NCI-H2029 treated with DMSO at 0.1 percent for 48 hours (cell line): Measurements from ENCODE around the gene RHOC.

ENCODE experiments used
- DNase-seq: peaks from one replicate; lab custom pipeline; 2025; lab: John Stamatoyannopoulos, UW

The RHOC gene

DNA sequence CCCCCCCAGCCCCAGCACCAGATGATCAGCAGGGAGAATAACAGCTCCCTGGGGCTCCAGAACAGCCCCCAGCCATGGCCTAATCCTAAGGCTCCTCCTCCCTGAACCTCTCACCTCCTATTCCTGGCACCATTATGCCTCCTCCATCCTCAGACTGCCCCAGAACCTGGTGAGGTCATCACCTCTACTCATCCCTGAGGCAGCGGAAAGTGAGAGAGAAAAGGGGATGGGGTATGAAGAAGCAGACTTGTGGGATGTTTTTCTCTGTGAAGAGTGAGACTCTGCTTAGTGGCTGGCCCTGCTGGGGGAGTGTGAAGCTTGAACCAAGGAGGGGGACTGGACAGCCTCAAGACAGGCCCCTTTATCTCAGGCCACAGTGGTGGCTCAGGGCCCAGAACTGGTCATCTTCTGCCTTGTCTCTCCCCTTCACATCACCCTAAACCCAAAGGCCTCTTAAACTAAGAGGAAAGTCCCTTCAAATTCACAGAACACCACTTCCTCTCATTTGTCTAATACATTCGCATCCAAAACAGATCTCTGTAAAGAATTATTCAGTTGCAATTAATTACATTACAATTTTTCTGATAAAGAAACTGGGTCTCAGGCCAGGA is 10.4 kb upstream of the RHOC start:
- no peak for DNase-seq

DNA sequence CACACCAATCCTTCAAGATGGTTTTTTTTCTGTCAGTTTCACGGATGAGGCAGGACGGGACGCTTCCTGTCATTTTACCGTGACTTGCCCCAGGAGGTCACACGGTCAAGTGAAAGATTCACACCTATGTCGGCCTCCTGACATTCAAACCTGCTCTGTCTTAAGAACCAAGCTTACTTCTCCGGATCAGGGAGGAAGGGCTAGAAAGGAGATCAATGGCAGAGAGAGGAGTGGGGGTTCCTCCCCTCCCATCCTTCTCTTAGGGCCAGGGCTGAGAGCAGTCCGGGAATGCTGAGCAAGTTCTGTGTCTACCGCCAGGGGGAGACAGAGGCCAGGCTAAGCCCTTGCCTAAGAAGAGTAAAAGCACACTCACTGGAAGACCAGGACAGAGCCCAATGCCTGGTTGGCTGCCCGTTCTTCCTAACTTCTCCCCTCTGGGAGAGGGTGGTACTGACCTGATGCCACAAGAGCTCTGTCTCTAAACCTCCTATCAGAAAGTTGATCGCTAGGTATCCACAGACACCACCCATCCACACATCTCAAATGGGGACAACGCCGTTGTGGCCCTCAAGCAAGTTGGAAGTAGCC is 9.3 kb upstream of the RHOC start:
- DNase-seq: peak; percentile 49

DNA sequence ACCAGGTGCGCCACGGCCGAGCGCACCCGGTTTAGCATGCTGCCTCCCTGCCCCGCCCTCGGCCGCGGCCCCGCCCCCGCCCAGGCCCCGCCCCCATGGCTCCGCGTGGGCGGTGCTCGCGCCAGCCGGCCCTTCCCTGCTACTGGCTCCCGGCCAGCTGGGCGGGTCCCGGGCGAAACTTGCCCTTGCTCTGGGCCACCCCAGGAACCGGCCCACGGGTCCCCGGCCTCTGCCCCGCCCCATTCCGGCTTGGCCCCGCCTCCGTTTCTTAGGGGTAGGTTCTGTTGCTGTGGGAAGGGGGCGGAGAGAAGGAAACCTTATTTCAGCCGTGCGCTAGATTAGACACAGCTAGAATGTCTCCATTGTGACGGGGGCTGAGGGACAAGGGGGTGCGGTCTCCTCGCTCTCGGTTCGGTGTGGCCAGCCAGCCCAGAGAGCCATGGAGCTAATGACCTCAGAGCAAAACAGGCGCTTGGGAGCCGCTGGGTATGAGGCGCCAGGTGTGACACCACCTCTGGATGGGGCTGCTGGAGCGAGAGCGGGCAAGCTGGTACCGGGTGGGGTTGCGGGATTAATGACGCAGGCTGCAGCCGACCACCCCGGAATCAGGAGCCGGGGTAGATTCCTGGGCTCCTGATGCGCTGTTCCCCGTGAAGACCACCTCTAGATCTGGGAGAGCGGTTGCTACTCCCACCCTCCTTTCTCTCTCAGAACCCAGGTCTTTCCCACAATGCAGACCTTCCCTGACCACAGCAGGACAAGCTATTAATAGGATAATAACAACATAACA is 8.5 kb upstream of the RHOC start, which contains the start of gene PPM1J:
Gene PPM1J (minus strand): TSS at position 69 of the 790 bp plus-strand sequence. CDS start 31 bp downstream, at position 38.
- DNase-seq: peak; percentile 50

DNA sequence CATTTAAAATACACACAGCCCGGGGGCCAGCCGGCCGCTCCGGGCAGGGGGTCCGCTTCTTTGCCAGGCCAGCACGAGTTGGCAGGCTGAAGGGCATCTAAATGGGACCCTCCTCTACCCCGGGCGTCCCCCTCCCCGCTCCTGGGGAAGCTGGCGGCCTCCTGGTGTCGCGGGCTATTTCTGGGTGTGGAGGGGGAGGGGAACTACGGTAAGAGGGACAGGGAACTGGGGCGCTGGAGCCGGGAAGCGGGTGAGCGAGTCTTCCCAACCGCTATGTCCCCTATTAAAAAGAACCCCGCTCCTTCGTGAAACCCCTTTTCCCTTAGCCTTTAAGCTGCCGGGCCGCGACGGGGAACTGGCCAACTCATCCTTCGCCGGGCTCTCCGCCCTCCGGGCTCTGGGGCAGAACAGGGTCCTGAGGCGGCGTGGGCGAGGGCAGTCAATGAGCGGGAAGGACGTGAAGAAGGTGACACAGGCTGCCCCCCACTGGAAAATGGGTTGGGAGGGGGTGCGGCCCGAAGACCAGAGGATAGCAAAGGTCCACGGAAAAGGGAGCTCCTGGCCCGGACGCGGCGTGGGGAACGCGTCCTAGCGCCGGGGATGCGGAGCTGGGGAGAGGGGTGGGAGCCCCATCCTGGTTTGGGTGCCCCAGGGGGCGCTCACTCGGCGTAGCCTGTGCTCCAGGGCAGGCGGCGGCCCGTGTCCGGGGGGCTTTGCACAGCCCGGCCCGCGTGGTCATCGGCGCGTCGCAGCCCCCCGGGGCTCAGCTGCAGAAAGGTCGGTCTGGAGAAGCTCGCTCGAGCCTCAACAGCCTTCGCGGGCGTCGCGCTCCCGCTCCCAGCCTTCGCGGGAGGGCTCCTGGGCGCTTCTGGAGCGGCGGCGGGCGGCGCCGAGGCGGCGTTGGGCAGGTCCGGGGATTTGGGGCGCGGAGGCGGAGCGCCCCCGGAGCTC is 7.7 kb upstream of the RHOC start:
- DNase-seq: no peak

DNA sequence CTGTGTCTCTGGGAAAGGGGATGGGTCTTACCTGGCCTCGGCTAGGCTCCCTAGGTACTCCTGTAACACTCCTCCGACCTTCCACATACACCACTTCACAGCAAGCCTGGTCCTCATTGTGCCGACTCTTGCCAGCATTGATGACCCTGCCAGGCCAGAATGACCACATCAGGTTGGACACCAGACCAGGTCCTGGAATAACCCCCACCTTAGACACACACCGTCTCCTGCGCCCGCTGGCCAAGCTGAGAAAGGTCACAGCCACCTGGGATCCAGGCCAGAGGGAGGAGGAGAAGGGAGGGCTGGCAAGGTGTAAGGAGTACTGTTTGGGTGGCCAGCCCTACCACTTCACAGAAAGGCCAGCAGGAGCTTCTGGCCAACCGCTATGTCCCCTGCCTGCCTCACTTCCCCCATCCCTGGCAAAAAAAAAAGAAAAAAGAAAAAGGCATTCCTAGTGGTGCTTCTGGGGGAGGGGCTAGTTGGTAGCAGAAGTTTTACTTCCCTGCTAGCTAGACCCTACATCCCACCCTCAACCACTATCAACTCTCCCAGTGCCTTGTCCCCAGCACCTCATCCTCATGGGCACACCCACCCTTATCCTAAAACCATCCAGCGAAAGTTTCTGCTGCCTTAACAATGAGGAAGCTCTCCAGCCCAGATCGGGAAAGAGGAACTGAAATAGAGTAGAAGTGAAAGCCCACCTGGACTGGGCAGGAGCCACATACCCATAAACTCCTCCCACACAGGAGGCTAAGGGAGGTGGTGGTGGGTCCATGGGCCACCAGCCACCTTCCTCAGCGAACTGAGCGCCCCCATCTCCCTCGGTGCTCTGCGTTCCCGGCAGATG is 6.8 kb upstream of the RHOC start:
- DNase-seq: no peak

DNA sequence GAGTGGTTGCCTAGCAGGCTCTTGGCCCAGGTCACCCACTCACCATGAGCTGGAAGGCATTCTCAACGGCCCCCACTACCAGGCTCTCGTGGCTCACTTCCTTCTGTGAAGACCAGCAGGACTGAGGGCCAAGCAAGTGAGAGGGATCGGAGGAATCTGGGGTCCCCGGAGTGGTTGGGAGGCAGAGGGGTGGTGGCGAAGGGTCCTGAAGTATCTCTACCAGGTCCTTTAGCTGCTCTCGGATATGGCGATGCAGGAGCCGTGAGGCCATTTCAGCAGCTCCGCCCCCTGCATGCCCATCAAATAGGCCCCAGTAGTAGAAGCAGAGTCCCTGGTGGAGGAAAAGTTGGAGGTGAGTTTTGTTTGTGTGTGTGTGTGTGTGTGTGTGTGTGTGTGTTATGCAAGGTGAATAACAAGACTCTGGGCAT is 5.8 kb upstream of the RHOC start:
- no peak for DNase-seq

DNA sequence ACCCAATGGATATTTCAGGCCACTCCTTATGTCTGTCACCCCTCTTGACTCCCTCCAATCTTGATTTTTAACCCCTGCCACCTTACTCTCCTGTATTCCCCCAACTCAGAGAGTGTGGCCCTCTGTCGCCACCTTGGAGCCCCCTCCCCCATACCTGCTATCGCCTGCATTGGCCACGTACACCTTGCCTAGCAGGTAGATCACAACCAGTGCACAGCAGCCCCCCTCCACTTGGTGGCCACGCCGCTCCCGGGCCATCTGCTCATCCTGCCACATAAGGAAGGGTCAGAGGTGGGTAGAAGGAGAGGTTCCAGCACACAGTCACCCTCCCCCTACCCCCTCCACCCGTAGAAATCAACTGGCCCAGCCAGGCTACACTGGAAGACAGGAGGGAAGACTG is 5.3 kb upstream of the RHOC start:
- DNase-seq: no peak

DNA sequence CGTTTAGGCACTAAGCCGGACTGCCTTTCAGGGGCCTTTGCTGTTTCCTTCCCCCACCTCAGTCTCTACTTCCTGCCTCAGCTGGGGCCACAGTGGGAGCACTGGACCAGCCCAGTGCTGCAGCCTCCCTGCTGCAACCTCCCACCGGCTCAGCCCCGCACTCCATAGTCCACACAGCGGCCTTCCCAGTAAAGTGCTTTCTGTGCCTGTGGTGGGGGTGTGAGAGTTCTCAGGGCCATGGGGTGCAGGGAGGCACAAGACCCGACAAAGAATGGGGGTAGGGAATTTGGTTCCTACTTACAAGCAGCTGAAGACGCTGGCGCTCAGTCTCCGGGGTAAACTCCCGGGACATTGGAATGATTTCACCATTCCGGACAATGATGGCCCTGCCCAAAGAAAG is 4.7 kb upstream of the RHOC start:
- no peak for DNase-seq

DNA sequence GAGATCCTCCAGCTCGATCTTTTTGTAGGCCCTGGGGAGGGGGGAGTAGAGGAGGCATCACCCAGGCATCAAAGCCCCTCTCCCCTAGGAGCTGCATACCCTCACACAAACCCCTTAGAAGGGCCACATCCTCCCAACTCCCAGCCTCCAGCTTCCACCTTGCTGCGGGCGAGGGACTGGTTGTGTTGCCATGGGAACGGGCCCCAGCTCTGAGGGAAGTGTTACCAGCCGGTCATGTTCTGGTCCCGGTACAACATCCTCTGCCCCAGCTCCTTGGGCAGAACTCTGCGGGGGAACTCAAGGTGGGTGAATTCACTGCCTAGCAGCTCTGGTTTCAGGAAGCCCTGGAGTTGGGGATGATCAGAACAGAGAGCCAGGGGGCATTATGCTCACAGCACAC is 4.1 kb upstream of the RHOC start:
- no peak for DNase-seq

DNA sequence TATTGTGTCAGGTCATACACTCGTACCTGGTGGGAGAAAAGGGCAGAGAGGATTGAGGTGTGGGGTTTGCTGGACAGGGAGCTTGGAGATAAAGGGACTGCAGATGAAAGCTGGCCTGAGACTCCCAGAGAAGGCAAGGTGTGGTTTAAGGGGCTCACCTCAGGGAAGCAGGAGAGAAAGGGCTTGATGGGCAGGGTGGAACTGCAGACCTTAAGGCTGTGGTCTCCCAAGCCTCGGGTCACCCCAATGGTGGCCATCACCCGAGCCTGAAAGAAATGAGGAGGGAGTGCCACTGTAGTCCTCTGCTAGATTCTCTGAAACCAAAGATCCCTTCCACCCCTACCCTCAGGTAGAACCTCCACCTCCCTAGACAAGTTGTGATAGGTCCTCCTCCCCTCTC is 3.7 kb upstream of the RHOC start:
- no peak for DNase-seq

DNA sequence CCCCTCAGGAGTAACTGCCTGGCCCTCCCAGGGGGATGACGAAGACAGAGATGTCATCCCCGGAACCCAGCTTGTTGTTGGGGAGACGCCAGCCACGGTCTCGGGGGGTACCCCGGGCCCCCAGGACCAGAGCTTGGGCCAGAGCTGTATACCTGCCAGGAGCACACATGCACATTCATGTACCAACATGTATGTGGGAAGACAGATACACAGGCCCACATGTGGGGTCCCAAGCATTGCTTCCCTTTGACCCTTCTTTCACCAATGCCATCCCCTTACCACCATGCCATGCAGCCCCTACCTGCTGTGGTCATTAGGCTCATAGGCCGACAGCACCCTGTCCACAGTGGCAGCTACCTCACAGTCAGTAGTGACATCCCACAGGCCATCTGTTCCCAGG is 3.2 kb upstream of the RHOC start:
- no peak for DNase-seq

DNA sequence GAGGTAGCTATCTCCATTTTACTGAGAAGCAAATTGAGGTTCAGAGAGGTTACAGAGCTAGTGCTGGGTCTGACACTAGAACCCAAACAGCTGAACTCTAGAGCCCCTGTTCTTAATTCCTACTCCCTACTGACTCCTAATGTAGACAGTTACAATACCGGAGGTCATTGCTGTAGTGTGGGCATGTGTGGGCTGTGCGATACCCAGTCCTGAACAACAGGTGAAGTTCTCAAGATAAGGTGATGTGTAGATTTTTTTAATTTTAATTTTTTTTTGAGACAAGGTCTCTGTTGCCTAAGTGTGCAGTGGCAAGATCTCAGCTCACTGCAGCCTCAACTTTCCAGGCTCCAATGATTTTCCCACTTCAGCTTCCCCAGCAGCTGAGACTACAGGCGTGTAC is 1.6 kb upstream of the RHOC start:
- DNase-seq: no peak

DNA sequence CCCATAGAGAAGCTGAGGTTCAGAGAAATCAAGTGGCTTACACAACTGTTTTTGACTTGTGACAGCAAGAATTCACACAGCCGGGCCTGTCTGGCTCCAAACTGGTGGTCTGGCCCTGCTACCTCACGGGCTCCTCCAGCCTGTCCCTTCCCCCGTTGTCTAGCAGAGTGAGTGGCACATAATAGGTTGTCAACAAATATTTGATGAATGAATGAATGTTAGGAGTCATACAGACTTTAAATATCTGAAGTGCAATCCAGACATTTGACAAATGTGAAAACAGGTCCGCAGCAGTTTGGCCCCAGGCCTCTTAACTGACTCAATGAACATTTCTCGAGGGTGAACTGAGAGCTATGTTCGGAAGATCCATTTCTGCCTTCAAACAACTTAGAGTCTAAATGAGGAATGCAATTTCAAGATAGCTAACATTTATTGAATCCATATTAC is 1.1 kb upstream of the RHOC start:
- DNase-seq: no peak

DNA sequence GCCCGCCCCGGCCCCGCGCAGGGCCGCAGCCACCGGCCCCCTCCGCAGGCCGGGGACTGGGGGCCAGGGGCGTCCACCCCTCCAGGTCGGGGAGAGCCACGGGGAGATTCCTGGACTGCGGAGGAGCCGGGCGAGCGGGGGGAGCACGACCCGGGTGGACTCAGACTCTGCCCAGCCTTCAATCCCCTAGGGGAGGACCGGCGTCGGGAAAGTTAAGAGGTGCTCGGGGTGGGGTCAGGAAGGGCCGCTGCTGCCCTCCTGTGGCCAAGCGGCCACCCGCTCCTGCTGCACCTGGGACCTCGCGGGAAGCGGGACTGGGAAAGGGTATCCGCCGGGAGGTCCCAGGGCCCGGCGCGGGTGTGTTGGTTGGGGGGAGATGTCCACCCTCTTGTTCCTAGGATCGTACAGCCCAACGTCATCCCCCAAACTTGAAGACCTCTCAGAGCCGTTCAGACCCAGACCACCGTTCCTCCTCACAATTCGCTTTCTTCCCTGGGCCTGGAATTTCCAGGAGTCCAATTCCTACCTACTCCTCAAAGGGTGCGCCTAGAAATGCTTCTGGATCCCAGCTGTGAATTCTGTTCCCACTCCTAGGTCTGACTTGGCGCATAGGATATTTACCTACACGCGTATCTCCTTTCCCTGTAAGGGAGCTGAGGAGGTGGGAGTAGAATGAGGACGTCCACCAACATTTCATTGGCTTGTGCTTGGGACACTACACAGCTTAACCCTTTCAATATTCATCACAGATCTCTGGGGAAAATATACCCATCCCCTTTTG is 484 bp upstream of the RHOC start:
- peak; percentile 47 for DNase-seq

DNA sequence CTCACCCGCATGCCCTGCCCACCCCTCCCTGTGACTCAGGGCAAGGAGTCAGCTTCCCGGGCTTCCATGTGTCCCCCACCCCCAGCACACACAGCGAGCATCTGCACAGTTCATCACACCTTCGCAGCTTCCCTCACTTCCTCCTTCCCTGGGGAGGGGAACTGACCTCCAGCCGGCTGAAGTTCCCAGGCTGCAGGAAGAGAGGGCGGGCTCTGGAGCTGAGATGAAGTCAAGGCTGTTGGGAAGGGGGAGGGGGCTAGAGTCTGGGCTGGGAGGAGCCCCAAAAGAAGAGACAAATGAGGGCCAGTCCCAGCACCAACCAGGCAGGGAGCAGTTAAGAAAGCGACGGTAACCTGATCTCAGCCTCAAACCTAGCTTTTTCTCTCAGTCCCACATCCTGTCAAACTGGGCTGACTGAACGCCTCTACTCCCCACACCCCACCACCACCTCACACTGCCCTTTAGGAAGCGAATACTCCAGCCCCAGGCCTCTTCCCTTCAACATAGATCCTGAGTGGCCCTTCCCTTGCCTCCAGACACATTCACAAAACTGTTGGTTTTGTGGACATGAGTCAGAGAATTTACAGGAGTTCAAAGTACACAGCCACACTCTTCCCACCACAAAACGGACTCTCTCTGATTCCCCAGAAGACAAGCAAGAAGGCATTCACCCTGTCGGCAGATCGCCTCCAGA is 1.8 kb downstream of the RHOC start:
- DNase-seq: no peak

DNA sequence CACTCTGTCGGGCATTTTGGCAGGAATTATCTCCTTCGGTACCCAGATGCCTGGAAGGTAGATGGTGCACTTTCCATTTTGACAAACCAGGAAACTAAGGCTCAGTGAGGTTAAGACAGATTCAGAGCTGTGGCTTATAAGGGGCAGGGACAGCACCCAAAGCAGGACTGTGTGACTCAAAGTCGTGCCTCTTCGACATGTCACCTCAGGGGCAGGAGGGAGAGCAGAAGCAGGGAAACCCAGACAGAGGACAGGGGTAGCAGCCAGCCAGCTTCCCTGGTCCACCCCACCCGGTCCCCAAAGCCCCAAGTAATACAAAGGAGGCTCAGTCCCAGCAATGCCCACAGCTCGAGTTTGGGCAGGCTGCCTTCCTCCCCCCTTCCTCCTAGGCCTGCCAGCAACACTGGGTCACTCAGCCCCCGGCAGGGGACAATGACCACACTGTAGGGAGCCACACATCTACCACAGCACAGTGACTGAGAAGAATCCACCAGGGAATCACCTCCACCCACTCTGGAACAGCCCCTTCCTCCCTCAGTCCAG is 2.5 kb downstream of the RHOC start:
- no peak for DNase-seq

DNA sequence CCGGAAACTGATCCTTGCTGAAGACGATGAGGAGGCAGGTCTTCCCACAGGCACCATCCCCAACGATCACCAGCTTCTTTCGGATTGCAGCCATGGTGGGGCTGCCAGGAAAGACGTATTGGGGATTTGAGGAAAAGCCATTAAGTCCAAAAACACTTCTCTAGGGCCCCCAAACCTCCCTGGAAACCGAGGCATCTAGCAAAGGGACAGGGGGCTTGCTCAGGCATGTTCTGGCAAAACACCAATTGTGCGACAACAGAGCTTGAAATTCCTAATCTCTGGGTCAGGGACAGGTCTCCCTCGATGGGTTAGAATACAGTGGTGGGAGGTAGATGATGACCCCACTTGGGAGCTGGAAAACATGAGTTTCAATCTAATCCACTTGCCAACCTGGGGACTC is 3.2 kb downstream of the RHOC start:
- no peak for DNase-seq

DNA sequence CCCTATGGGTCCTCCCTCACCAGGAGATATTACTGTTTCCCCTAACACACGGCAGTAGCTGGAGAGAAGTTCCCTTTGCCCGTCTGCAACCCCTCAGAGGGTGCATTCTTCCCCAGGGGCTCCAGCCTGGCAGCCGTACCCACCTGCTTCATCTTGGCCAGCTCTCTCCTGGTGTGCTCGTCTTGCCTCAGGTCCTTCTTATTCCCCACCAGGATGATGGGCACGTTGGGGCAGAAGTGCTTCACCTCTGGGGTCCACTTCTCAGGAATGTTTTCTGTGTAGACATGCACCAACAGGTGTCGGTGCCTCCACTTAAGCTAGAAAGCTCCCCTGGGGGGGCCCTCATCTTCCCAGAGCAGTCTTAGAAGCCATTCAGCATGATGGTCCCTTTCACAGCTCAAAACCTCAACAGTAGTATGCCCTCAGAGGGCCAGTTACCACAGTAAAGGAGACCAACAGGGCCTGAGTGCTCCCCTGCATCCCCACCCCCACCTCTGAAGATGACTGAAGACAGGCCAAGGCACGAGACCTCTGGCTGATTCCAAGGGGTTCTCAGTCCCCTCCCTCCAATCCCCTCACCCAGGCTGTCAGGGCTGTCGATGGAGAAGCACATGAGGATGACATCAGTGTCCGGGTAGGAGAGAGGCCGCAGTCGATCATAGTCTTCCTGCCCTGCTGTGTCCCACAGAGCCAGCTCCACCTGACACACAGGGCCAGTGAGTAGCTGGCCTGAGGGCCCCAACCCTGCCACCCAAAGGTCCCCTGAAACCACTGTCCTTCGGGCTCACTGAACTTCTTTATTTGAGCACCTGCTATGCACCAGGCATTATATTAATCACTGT is 4.3 kb downstream of the RHOC start:
- no peak for DNase-seq

DNA sequence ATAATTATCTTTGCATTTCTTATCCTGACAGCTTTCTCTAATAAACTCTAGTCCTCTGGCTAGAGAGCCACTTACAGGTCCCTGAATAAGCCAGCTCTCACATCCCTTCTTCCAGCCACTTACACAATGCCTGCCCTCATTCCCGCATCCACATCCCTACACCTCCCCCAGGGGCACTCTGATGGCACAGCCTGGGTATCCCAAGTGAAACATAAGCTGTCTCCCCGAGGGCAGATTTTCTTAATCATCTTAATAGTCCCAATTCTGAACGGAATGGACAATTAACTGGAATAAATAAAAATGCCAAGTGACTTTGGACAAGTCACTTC is 4.9 kb downstream of the RHOC start:
- DNase-seq: no peak
